Astrocyte of the spinal cord (primary cell): ENCODE data around the gene UNC45B.

ENCODE experiments used
- DNase-seq: peaks from one replicate; pipeline ENCODE4 v3.0.0; 2011; ENCODE audit warnings: low read depth, low spot score
- H3K4me3 ChIP-seq: 2 replicates; pipeline ENCODE4 v1.5.1; 2011; ENCODE audit warnings: low read depth, mild to moderate bottlenecking, low read length, moderate library complexity
- in situ Hi-C: cut with HindIII; loops from 2 replicates; pipeline ENCODE4 v1.10.0; 2017; ENCODE audit warnings: low sequenced_read_pairs
- TF ChIP-seq, protein P1 (sequence below): IDR thresholded peaks from 2 replicates; pipeline ENCODE4 v1.5.1; 2012; ENCODE audit warnings: low read depth, mild to moderate bottlenecking, low read length, inconsistent platforms

UNC45B gene

GRCh38 chr17:35152421-35153140 lies 5.0 kb downstream of the UNC45B start:
- TF ChIP-seq, protein P1, sequence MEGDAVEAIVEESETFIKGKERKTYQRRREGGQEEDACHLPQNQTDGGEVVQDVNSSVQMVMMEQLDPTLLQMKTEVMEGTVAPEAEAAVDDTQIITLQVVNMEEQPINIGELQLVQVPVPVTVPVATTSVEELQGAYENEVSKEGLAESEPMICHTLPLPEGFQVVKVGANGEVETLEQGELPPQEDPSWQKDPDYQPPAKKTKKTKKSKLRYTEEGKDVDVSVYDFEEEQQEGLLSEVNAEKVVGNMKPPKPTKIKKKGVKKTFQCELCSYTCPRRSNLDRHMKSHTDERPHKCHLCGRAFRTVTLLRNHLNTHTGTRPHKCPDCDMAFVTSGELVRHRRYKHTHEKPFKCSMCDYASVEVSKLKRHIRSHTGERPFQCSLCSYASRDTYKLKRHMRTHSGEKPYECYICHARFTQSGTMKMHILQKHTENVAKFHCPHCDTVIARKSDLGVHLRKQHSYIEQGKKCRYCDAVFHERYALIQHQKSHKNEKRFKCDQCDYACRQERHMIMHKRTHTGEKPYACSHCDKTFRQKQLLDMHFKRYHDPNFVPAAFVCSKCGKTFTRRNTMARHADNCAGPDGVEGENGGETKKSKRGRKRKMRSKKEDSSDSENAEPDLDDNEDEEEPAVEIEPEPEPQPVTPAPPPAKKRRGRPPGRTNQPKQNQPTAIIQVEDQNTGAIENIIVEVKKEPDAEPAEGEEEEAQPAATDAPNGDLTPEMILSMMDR = no peak
- no peak overlapping the region for H3K4me3 ChIP-seq
- in situ Hi-C loops = no loop called here
- DNase-seq = no peak

GRCh38 chr17:35154196-35155165 lies 6.9 kb downstream of the UNC45B start:
- in situ Hi-C loops = no loop called here
- TF ChIP-seq, protein P1 = no peak
- no peak overlapping the region for H3K4me3 ChIP-seq
- no peak for DNase-seq

- in situ Hi-C loops = no loop called here
- no peak for DNase-seq
- H3K4me3 ChIP-seq = no peak overlapping the region
- TF ChIP-seq, protein P1 = no peak
Observed at GRCh38 chr17:35155246-35155645, 7.6 kb downstream of the UNC45B start.

GRCh38 chr17:35159940-35160339 lies 12.3 kb downstream of the UNC45B start:
- H3K4me3 ChIP-seq = no peak overlapping the region
- no peak for DNase-seq
- in situ Hi-C loops = no loop called here
- TF ChIP-seq, protein P1 = no peak

DNA sequence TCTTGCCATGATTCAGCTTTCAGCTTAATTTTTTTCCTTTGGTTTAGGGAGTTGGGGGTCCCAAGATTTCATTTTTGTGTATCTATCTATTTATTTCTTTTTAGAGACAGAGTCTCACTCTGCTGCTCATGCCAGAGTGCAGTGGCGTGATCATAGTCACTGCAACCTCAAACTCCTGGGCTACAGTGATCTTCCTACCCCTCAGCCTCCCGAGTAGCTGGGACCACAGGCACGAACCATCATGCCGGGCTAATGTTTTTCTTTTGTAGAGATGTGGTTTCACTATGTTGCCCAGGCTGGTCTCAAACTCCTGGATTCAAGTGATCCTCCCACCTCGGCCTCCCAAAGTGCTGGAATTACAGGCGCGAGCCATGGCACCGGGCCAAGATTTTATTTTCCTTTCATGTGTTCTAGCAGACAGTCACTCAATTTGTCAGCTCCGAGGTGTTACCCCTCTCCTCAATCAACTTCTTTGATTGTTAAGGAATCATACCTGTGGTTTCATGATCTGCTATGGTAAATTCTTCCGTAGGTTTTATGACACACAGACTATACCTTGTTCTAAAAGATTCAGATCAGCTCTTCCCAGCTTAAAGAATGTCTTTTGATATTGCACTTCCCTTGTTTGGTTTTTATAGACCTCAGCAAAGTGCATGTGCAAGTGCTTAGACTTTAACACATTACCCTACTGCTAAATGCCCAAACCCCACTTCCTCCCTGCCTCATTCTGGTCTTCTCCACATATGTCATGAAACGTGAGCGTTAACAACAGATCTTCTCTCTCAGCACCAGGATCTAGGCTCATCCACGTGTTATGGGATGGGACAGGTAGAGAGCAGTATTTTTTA lies 13.0 kb downstream of the UNC45B start:
- in situ Hi-C loops = no loop called here
- TF ChIP-seq, protein P1 = no peak

DNA sequence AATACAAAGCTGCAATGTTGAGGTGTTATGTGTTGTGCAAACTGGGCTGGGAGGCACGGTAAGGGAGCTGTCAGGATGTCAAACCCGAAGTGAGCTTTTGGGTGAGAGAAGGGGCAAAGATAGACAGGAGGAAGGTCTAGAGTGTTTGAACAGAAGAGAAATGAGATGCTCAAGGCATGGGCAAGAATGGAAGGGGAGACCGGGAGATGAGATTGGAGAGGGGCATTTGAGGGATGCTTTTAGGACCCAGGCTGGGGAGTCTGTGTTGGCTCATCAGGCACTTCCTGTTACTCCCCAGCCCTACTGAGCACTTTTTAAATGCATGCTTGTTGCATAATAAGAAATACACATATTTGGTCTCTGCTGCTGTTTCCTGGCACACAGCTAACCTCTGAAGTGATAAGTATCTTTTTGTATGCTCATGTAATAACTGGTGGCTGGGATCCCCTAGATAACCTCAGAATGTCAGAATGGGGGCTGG lies 13.7 kb downstream of the UNC45B start:
- in situ Hi-C loops = no loop called here
- no peak overlapping the region for H3K4me3 ChIP-seq
- TF ChIP-seq, protein P1 = no peak
- no peak for DNase-seq

More for the DNA sequence above, 13.0 kb downstream of the UNC45B start:
- DNase-seq = no peak
- no peak overlapping the region for H3K4me3 ChIP-seq
